ENCODE data around the gene DCAF15.

The DCAF15 gene

DNA sequence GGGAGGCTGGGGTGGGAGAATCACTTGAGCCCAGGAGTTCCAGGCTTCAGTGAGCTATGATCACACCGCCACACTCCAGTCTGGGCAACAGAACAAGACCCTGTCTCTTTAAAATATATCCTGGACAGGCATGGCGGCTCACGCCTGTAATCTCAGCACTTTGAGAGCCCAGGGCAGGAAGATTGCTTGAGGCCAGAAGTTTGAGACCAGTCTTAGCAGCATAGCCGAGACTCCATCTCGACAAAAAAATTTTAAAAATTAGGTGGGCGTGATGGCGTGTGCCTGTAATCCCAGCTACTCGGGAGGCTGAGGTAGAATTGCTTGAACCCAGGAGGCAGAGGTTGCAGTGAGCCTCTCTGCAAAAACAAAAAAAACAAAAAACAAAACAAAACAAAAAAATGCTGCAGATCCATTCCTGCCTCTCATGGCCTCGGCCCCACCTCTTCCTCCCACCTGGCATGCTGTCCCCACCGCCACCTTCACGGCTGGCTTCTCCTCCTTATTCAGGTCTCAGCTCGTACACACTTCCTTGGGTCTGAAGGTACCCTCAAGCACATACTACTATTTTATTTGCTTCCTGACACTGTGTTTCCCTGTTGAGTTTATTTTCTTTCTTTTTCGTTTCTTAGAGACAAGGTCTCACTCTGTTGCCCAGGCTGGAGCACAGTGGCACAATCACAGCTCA is 48.5 kb downstream of the DCAF15 start:
- Mint-ChIP-seq H3K4me1 (peaks cover 50% of the 10 kb centered on the region), H3K4me3 (no peak overlapping the region), H3K27me3 (no peaks in the 10 kb centered on the region), H3K9me3 (no peaks in the 10 kb centered on the region), H3K27ac (peak overlapping the region; percentile 97), H3K36me3 (peaks cover 7% of the 10 kb centered on the region)
- ATAC-seq = no peak

DNA sequence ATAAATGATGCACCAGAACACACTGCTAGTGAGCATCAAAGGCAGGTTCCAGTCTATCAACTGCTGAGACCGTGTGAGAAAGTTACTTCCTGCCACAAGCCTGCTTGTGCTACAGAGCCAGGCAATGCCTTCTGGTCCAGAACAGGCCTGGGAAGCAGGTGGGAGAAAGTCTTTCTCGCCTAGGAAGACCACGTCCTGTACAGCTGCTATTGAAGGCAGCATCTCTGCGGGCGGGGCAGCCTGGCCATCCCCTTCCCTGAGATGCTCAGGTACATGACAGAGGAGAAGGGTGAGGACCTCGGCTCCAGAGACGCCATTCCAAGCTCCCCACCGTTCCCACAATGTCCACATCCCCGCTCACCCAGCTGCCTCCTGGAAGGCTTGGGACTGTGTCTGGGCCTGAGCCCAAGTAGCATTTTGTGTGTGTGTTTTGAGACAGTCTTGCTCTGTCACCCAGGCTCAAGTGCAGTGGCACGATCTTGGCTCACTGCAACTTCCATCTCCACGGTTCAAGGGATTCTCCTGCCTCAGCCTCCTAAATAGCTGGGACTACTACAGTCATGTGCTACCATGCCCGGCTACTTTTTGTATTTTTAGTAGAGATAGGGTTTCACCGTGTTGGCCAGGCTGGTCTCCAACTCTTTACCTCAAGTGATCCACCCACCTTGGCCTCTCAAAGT is 50.4 kb downstream of the DCAF15 start:
- peak overlapping the region; percentile 97 for H3K27ac Mint-ChIP-seq
- peaks cover 7% of the 10 kb centered on the region for H3K36me3 Mint-ChIP-seq
- ATAC-seq = no peak
- no peaks in the 10 kb centered on the region for H3K9me3 Mint-ChIP-seq
- peak overlapping the region; percentile 47 for H3K4me3 Mint-ChIP-seq
- H3K4me1 Mint-ChIP-seq = peaks cover 58% of the 10 kb centered on the region
- no peaks in the 10 kb centered on the region for H3K27me3 Mint-ChIP-seq

DNA sequence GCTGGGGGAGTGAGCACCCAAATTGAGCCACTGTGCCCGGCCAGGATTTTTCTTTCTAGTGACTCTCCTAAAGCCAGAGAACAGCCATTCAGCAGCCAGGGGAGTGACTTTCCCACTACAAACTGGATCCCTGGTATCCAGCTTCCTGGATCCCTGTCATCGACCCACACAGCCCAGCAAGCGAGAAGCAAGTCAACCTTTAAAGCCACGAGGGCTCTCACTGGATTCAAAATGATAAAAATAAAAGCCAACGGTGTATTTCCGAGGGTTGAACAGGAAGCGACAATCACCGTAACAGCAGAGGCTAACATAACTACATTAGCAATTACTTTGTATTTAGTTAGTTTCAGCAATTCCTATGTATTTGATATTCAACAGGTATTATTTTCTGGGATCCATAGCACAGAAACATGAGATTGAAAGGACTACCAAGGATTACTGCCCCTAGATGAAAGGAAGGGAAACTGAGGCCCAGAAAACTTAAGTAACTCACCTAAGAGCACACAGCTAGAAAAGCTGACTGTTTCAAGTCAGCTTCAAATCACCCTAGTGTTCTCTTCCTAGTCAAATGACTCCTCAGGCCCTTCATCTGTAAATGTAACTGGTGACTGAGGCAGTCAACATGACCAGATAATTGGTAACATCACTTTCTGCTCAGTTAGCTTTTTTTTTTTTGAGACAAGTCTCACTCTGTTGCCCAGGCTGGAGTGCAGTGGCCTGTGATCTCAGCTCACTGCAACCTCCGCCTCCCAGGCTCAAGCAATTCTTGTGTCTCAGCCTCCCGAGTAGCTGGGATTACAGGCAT is 51.1 kb downstream of the DCAF15 start:
- peaks cover 65% of the 10 kb centered on the region for H3K4me1 Mint-ChIP-seq
- peaks cover 6% of the 10 kb centered on the region for H3K36me3 Mint-ChIP-seq
- H3K27me3 Mint-ChIP-seq = no peaks in the 10 kb centered on the region
- no peaks in the 10 kb centered on the region for H3K9me3 Mint-ChIP-seq
- H3K4me3 Mint-ChIP-seq = peak overlapping the region; percentile 47
- ATAC-seq = no peak
- peak overlapping the region; percentile 97 for H3K27ac Mint-ChIP-seq

DNA sequence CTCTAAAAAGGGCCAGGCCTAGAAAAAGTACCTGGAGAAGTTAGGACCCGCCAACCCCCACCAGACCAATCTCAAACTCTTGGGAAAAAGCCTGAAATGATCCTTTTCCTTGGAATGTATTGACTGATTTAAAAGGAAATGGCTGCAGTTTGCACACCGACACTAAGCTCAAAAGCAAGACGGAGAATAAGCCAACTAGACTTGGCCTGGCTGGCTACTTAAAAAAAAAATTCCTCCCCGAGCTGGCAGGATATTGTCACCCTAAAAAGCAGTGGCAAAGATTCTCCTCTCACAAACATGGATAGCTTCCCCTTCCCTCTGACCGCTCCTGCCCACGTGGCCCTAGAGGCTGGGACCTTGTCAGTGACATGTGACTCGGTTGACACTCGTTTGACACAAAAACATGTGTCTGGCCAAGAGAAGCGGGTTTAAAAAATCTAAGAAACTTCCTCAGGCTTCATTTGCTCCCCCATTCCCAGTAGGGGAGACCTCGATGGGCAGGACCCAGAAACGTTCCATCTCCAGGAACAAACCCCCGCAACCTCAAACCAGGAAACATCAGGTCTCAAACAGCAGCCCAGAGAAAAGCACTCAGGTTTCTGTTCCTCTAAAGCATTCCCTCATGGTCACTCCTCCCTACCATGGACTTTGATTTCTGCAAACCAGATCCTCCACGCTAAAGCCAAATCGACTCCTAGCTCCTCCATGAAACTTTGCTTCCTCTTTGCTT is 52.5 kb downstream of the DCAF15 start:
- Mint-ChIP-seq H3K27ac (peak overlapping the region; percentile 97), H3K27me3 (no peaks in the 10 kb centered on the region), H3K9me3 (no peaks in the 10 kb centered on the region), H3K4me1 (peaks cover 65% of the 10 kb centered on the region), H3K4me3 (peak overlapping the region; percentile 78), H3K36me3 (no peaks in the 10 kb centered on the region)
- ATAC-seq = no peak

DNA sequence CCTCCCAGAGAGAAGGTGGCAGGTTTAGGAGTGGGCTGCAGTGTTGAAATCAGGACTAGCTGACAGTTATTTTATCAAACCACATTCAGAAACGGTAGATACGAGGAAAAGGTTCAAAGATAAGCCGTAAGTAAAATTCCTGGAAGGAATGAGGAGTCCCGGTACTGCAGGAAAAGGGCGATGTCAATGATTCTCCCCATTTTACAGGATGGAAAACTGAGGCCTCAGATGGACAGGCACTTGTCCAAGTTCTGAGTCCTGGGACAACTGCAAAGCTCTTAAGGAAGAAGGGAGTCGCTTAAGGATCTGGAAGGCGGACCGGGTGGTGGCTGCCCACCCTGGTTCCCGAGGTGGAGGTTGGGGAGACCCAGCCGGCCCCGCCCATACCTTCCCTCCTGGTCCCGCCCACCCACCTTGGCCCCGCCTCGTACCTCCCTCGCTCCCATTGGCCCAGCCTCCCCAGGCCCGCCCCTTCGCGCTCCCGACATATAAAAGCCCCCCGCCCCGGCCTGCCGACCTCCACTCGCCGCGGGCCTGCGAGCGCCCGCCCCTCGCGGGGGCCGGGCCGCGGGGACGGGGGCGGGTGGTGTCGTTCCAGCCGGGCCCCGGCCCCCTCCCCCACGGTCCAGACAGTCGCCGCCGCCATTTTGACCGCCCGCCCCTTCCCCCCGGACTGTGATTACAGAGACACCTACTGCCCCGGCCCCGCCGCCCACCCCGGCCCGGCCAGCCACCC is 53.2 kb downstream of the DCAF15 start:
- Mint-ChIP-seq H3K36me3 (no peaks in the 10 kb centered on the region), H3K27ac (peak overlapping the region; percentile 97), H3K4me3 (peak overlapping the region; percentile 92), H3K27me3 (no peaks in the 10 kb centered on the region), H3K9me3 (no peaks in the 10 kb centered on the region), H3K4me1 (peaks cover 60% of the 10 kb centered on the region)
- peak; percentile 77 for ATAC-seq

DNA sequence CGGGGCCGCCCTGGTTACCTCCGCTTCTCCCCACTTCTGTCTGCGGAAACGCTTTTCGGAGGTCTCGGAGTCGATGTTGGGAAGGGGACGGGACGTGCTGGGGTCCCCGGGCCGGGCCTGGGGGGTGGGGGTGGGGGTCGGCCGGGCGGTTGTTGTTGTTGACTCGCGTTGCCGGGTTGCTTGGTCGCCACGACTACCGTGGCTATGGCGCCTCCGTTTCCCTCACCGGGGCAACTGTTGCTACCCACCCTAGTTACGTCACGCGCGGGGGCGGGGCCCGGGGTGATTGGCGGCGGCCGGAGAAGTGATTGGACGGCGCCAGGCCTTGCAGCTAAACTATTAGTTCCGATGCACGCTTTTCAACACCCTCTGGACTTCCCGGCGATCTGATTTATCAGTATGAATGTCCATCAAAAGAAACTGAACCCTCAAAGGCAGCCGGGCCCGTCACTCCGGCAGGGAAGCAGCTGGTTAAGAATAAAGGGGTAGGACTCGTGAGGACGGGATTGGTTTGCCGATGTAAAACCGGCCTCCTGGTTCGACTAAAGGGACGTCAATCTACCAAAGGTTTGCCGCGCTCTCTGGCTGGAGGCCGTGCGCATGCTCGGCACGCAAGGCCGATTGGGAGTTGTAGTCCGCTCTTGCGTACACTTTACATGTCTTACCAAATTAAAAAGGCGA is 53.9 kb downstream of the DCAF15 start, which contains the start of gene RFX1:
RFX1 (minus strand) TSS at position 236 of the 681 bp plus-strand sequence. CDS start 12,477 bp downstream, outside the sequence.
- Mint-ChIP-seq H3K4me3 (peak within 1 kb of the TSS; percentile 92), H3K27ac (peak within 1 kb of the TSS; percentile 97), H3K4me1 (peaks cover 53% of the 10 kb centered on the region), H3K27me3 (no peaks in the 10 kb centered on the region), H3K9me3 (no peaks in the 10 kb centered on the region), H3K36me3 (no peaks in the 10 kb centered on the region)
- peak; percentile 91 for ATAC-seq

DNA sequence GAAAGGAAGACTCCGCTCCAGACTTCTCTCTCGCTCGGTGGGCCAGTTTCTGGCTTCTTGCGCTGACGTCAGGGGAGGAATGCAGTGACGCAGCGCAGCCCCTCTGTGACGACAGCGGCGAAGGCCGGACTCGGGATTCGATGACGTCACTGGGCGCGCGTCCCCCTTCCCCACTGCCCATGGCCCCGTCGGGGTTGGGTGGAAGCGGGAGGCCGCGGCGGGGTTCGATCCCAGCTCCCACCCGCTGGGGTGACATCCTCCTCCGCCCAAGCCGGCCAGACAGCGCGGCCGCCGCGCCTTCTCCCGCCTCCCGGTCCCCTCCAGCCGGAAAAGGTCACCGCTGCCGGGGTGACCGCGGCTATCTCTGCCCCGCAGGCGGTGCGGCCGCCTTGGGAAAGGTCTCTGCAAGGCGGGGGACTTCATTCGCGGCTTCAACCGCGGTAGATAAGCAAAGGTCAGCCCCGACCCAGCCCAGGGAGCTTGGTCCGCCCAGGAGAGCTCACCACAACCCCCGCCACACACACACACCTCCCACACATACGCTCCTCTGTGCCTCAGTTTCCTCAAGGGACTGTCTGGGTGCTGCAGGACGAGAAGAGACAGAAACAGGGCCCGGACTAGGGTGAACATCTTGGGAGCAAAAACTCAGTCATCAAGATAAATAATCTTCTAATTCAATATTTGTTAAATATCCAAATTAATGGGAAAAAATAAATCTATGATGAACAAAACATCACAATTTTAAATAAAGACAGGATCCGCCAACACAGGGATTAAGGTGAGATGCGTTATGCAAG is 54.7 kb downstream of the DCAF15 start:
- Mint-ChIP-seq H3K27ac (peak overlapping the region; percentile 97), H3K36me3 (no peaks in the 10 kb centered on the region), H3K4me1 (peaks cover 46% of the 10 kb centered on the region), H3K27me3 (no peaks in the 10 kb centered on the region), H3K9me3 (no peaks in the 10 kb centered on the region), H3K4me3 (peak overlapping the region; percentile 92)
- ATAC-seq = peak; percentile 49
